ENCODE data around the gene RNF168. TPM values are rescaled to one million over a fixed set of nuclear protein-coding genes. Genes with fewer than 3 reads are reported as not detected.
A peak's percentile ranks its signal among the peaks of the same experiment; 100 is the strongest.
"Not testable (repeated sequence)": the region's sequence is repeated elsewhere in the genome, so short reads cannot be mapped to it uniquely, and the experiment has no call there.

The RNF168 gene, protein sequence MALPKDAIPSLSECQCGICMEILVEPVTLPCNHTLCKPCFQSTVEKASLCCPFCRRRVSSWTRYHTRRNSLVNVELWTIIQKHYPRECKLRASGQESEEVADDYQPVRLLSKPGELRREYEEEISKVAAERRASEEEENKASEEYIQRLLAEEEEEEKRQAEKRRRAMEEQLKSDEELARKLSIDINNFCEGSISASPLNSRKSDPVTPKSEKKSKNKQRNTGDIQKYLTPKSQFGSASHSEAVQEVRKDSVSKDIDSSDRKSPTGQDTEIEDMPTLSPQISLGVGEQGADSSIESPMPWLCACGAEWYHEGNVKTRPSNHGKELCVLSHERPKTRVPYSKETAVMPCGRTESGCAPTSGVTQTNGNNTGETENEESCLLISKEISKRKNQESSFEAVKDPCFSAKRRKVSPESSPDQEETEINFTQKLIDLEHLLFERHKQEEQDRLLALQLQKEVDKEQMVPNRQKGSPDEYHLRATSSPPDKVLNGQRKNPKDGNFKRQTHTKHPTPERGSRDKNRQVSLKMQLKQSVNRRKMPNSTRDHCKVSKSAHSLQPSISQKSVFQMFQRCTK
- total RNA-seq = 23.5 TPM in 2 replicates

DNA sequence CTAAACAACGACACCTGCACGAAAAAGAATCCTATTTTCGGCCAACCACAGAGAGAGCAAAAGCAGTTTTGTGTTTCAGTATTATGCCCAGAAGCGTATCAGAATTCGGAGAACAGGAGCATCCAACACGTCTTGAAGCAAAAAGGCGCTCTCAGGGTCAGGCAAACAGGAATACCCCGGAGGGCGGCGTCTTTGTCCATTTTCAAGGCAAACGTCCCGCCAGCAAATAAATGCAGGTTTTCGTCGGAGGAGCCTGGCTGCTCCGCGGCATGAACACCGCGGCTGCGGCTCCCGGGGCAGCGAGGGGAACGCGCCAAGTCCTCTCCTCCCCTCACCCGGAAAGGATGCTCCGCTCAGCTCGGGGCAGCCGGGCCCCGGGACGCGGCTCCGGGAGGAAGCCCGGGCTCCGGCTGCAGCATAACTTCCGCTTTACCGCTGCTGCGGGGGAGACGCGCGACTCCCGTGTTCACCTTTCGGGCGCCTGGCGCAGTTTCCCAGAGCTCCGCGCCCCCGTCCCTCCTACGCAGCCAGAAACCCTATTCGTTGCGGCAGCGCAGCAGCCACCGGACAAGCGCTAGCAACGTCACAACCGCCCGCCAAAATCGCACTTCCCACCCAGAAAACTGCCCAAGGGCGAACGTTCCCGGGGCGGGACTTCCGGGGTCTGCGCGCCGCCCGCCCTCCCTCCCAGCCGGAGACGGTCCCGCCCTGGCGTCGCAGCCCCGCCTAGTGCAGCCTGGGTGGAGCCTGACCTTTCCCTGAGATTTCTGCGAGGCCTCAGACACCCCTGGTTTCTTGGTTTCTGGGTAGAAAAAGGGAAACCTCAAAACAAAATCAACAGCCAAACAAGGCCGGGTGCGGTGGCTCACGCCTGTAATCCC lies at the start of gene RNF168:
Gene RNF168, minus strand, starts transcription at position 573 of the 881 bp plus-strand sequence. CDS start 595 bp downstream, outside the sequence.
- DNase-seq = peak; percentile 93

DNA sequence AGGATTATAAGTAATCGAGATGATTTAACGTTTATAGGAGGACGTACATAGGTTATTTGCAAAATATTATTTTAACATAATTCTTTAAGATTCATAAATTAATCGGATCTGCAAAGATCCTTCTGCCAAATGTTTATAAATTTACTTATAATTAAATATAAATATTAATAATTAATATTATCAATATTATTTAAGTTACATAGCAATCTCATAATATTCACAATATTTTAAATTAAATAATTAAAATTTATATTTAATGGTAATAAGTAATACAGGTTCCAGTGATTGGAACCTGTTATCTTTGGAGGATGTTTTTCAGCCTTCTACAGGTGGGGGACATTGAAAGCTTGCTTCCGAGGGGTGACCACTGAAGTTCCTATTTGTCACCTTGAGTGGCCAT lies 48.7 kb upstream of the RNF168 start:
- DNase-seq = no peak

DNA sequence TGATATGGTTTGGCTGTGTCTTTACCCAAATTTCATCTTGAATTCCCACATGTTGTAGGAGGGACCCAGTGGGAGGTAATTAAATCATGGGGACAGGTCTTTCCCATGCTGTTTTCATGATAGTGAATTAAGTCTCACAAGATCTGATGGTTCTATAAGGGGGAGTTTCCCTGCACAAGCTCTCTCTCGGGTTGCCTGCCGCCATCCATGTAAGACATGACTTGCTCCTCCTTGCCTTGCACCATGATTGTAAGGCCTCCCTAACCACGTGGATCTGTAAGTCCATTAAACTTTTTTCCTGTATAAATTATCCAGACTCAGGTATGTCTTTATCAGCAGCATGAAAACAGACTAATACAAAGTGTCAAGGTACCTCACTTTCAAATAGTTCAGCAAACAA lies 46.6 kb upstream of the RNF168 start:
- DNase-seq = not testable (repeated sequence)

DNA sequence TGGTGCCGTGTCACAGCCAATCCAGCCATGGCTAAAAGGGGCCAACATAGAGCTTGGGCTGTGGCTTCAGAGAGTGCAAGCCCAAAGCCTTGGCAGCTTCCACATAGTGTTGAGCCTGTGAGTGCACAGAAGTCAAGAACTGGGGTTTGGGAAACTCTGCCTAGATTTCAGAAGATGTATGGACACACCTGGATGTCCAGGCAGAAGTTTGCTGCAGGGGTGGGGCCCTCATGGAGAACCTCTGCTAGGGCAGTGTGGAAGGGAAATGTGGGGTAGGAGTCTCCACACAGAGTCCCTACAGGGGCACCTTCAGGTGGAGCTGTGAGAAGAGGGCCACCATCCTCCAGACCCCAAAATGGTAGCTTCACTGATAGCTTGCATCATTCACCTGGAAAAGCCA lies 45.7 kb upstream of the RNF168 start:
- DNase-seq = not testable (repeated sequence)

DNA sequence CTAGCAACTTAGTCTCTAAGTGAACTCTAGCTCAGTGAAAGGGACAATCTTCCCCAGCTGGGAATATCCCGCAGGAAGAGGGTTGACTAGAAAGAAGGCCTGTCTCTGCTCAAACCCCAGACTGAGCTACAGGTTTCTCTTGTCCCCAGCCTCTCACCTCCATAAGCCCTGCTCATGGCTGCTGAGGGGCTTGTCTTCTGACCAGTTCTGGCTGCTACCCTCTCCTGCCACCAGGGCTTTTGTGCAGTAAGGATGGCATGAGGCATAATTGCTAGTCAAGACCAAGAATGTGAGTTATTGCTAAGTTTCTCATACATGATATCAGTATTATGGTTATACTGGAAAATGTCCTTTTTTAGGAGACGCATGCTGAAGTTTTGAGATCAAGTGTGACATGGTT lies 43.5 kb upstream of the RNF168 start:
- no peak for DNase-seq

DNA sequence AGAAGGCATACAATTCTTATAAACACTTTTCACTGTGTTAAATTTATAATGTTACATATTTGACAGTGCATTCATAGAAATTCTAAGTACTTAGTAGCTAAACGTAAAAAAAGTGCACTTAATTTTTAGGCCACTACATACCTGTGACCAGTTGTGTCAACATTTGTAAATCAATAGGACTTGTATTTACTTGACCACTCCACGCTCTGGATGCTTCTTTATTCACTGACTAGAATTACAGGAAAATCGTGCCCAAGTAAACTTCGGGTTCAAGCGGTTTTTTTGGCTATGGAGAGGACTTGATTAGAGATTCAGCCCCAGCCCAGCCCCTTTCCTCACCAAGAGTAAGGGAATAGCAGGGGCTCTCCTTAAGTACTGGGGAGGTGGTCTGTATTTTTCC lies 43.0 kb upstream of the RNF168 start:
- no peak for DNase-seq

DNA sequence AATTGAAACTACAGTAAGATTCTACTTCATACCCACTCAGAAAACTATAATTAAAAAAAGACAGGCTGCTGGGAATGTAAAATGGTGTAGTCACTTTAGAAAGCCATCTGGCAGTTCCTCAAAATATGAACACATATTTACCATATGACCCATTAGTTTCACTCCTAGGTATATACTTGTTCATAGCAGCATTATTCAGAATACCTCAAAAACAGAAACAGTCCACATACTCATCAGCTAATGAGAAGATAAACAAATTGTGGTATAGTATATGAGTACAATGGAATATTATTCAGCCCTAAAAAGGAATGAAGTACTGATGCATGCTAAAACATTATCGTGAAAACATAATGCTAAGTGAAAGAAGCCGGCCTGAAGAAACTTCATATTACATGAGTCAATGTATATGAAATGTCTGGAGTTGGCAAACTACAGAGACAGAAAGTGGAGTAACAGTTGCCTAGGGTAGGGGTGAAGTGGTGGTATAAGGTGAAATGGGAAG lies 41.0 kb upstream of the RNF168 start:
- DNase-seq = no peak

DNA sequence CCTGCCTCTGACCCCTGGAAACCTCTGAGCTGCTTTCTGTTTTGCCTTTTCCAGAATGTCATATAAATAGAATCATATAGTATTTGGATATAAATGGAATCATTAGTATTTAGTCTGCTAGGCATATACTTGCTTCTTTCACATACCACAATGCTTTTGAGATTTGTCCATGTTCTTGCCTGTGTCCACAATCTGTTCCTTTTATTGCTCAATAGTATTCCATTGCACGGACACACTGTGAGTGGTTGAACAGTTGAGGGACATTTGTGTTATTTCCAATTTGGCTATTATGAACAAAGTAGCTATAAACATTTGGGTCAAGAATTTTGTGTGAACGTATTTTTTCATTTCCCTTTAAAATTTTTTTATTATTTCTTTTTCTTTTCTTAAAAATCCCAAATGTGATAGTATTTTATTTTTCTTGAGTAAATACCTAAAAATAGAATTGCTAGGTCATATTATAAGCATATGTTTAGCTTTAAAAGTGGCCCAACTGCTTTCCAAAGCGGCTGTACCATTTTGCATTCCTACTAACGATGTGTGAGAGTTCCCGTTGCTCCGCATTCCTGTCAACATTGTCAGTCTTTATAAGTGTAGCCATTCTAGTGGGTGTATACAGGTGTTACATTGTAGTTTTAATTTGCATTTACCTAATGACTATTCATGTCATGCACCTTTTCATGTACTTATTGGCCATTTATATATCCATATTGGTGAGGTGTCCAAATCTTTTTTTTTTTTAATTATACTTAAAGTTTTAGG lies 38.3 kb upstream of the RNF168 start:
- no peak for DNase-seq

DNA sequence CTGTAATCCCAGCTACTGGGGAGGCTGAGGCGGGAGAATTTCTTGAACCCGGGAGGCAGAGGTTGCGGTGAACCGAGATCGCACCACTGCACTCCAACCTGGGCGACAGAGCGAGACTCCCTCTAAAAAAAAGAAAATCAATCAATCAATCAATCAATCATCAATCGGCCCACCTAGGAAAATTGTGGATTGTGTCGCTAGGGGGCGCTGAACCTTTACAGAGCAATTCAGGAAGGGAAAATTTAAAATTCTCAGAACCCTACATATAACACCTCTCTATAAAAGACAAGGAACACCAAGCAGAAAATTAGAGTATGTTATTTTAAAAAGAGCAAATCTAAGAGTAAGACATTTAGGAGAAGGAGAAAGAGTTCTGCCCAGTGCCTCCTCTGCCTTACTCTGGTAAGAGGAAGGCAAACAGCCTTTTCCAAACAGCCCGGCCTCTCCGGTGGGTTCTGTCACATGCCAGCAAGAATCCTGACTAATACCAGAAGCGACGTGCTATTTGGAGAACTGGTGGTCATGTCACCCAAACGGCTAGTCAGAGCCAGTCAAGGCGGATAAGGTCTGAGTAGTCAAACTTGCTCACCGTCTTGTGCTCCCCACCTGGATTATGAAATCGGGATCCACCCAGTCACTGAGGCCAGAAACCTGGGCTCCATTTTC lies 33.9 kb upstream of the RNF168 start:
- peak; percentile 44 for DNase-seq

DNA sequence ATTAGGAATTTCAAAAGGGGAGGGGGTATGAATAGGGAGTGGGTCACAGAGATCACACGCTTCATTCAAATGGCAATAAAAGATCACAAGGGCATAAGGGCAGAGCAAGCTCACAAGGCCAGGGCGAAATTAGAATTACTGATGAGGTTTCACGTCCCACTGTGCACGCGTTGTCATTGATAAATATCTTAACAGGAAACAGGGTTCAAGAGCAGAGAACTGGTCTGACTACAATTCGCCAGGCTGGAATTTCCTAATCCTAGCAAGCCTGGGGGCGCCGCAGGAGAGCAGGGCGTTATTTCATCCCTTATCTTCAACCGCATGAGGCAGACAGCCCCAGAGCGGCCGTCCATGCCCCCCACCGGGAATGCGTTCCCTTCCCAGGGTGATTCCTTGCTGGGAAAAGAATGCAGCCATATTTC lies 29.7 kb upstream of the RNF168 start:
- no peak for DNase-seq

DNA sequence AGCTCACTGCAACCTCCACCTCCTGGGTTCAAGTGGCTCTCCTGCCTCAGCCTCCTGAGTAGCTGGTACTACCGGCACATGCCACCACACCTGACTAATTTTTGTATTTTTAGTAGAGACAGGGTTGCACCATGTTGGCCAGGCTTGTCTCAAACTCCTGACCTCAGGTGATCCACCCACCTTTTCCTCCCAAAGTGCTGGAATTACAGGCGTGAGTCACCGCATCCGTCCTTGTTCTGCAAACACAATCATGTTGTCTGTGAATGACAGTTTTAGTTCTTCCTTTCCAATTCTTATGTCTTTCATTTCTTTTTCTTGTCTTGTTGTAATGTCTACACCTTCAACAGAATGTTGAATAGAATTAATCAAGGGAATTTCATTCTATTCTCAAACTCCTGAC lies 27.9 kb upstream of the RNF168 start:
- DNase-seq = no peak

DNA sequence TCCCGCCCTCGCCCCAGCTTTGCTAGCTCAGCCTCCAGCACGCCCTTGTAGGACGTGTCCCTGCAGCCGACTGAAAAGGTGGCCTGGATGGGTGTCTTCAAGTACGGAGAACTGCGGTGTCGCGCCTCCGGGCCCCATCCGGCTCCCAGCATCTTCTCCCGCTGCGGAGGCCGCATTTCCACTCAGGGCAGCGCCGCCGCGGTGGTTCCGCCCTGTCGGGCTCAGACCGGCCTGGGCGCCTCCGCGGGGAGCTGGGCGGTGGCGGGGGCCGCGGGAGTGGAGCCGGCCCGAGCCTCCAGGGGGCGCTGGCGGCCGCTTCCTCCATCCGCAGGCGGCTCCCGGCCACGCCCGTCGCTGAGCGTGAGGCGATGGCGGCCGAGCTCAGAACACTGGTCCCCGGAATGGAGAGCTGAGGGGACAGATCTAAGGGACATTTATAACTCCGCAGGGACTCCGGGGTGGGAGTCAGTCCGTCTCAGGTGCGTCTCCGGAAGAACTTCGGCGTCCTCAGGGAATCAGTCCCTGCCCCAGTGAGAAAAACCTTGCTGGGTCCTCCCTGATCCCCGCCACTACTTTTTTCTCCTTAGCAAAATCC lies 25.2 kb upstream of the RNF168 start:
- DNase-seq = peak; percentile 73

DNA sequence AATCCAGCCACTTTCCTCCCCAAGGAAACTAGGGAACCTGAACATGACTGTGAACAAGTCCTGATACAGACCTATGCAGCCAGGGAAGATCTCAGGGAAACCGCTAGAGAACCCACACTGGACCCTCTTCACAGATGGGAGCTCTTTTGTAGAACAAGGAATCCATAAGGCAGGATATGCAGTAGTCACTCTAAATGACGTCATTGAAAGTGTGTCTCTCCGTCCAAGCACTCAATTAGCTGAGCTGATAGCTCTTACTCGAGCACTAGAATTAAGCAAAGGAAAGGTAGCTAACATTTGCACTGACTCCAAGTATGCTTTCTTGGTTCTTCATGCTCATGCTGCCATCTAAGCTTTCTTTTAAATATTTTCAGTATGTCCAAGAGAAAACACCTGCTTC lies 21.6 kb upstream of the RNF168 start:
- DNase-seq = no peak

DNA sequence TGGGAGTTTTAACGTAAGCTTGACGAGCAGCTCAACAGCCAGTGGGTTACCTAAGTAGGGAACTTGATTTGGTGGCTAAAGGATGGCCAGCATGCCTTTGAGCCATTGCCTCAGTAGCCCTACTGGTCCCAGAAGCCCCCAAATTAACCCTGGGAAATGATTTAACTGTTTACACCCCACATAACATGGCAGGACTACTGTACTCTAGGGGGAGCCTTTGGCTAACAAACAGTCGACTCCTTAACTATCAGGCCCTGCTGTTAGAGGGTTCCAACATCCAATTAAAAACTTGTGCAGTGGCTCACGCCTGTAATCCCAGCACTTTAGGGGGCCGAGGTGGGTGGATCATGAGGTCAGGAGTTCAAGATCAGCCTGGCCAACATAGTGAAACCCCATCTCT lies 21.0 kb upstream of the RNF168 start:
- peak; percentile 71 for DNase-seq

DNA sequence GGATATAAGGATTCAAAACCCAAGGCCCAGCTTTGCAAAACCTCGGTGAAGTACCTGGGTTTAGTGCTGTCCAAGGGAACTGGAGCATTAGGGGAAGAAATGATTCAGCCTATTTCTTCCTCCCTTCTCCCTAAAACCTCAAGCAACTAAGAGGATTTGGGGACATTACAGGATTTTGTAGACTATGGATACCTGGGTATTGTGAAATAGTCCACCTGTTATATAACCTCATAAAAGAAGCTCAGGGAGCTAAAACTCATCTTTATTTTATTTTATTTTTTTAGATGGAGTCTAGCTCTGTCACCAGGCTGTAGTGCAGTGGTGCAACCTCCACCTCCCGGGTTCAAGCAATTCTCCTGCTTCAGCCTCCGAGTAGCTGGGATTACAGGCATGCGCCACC lies 20.3 kb upstream of the RNF168 start:
- no peak for DNase-seq

DNA sequence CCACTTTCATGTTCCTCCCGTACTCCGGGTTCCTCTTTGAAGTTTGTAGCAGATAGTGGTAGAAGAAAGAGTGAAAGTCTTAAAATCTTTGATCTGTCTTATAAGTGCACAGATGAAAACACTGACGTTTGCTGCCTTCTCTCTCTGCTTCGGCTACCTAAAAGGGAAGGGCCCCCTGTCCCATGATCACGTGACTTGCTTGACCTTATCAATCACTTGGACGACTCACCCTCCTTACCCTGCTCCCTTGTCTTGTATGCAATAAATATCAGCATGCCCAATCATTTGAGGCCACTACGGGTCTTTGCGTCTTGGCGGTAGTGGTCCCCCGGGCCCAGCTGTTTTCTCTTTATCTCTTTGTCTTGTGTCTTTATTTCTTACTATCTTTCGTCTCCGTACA lies 17.7 kb upstream of the RNF168 start:
- not testable (repeated sequence) for DNase-seq

DNA sequence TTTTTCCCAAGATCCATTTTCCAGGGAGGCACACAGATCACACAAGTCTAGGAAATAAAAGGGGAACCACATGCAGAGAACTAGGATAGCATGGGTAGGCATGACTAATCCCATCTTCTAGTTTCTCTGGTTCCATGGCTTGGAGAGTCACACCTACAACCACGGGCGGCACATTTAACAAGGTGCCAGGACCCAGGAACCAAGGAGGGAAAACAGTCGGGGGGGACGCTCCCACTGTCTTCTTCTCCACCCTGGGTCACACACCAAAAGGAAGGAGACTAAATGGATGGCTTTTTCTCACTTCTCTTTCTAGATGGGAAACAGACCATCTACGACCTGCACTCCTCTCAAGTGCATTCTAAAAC lies 16.1 kb upstream of the RNF168 start:
- no peak for DNase-seq

DNA sequence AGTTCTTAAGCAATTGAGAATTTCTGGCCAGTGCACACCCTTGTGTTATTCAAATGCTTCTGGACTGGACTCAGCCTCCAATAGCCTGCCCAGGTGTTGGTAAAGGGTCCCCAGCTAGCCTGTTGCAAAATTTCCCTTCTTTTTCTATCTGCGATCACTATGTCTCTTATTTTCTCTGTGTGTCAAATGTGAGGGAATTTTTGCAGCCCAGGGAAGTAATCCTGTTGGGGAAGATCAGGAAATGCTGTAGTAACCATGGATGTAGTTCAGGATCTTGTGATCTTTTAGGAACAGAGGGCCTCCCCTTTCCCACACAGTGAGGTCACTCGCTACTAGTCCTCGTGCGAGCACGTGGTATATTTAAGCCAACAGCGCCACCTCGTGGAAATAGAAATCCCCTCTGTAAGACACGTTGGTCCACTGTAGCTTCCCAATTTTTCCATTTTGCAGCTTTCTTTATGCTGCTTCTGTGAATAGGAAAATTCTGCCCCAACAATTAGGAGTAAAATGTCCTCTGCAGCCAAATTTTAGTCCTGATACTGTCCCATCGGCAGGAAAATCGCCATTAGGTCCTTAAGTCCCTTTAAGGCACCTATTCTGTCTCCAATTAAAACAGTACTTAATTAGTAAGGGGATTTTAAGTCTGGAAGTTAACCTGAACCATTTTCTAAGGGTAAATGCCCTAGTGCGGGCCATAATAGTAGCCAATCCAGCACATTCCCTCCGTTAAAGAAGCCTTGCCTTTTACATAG lies 15.6 kb upstream of the RNF168 start:
- peak; percentile 87 for DNase-seq

DNA sequence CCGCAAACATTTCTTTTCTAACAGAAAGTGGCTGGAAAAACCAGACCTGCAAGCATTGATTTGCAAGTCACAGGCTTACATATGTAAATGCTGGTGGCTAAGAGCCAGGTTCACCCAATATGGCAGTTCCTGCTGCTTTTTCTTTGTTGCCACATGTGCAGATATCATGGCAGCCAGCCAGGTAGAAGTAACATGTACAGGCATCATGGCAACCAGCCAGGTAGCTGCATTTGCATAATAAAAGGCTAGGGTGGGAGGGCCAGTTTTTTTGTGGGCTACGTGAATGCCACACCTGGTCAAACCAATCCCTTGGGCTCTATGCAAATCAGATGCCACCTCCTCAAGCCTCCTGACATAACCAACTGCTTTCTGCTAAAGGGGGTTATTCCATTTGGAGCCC lies 14.4 kb upstream of the RNF168 start:
- no peak for DNase-seq

DNA sequence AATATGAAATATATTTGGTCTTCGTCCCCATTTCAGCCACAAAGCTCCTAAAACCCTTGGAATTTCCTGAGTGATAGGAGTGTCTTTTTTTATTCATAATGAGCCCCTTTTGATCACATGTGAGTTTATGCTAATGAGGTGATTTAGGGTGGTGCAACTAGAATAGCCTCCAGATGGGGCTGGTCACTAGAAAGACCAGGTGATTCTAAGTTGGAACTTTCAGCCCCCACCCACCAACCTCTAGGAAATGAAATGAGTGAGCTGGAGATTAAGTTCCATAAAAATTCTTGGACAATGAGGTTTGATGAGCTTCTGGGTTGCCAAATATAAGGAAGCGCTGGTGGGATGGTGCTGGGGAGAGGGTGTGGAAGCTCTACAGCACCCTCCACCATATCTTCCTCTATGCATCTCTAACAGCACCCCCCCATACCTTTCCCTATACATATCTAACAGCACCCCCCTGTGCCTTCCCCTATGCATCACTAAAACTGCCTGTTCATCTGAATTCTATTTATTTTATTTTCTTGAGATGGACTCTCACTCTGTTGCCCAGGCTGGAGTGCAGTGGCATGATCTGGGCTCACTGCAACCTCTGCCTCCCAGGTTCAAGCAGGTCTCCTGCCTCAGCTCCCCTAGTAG lies 13.7 kb upstream of the RNF168 start:
- no peak for DNase-seq
